HCT116 (cell line): Measurements from ENCODE around the gene STK32C.

Source experiments
- CTCF ChIP-seq, 3 experiments: fragments of 200-600 bp in 1 of 3; sonication (generic) in 1 of 3; IDR thresholded peaks in 2 of 3; conservative IDR thresholded peaks in 1 of 3; 2 replicates each; pipeline ENCODE4 v1.5.1; 2012 to 2017; ENCODE audit warnings: low read depth in 2 of 3, low read length in 2 of 3, antibody characterized with exemption in 1 of 3, borderline replicate concordance in 1 of 3, control low read depth in 1 of 3, mild to moderate bottlenecking in 1 of 3, mixed read lengths in 1 of 3, mixed run types in 1 of 3, moderate library complexity in 1 of 3; ENCODE audit not compliant: insufficient read depth in 1 of 3
- SIN3A ChIP-seq: IDR thresholded peaks from 2 replicates; pipeline ENCODE4 v1.6.1; 2012; ENCODE audit warnings: low read depth
- SP1 ChIP-seq: IDR thresholded peaks from 2 replicates; pipeline ENCODE4 v1.6.1; 2012; ENCODE audit warnings: low read depth
- YY1 ChIP-seq: IDR thresholded peaks from 2 replicates; pipeline ENCODE4 v1.6.1; 2011; ENCODE audit warnings: low read length, low read depth, moderate library complexity, mild to moderate bottlenecking; ENCODE audit not compliant: insufficient replicate concordance; ENCODE audit errors: extremely low read depth
- TF ChIP-seq, protein P1 (sequence below): IDR thresholded peaks from 2 replicates; pipeline ENCODE4 v1.6.1; 2011; ENCODE audit warnings: mild to moderate bottlenecking, low read length, moderate library complexity; ENCODE audit not compliant: insufficient replicate concordance; ENCODE audit errors: extremely low read depth
- TF ChIP-seq, protein P2 (sequence below): IDR thresholded peaks from 2 replicates; pipeline ENCODE4 v1.6.1; 2012; ENCODE audit warnings: low read depth

- TF ChIP-seq, protein P1, sequence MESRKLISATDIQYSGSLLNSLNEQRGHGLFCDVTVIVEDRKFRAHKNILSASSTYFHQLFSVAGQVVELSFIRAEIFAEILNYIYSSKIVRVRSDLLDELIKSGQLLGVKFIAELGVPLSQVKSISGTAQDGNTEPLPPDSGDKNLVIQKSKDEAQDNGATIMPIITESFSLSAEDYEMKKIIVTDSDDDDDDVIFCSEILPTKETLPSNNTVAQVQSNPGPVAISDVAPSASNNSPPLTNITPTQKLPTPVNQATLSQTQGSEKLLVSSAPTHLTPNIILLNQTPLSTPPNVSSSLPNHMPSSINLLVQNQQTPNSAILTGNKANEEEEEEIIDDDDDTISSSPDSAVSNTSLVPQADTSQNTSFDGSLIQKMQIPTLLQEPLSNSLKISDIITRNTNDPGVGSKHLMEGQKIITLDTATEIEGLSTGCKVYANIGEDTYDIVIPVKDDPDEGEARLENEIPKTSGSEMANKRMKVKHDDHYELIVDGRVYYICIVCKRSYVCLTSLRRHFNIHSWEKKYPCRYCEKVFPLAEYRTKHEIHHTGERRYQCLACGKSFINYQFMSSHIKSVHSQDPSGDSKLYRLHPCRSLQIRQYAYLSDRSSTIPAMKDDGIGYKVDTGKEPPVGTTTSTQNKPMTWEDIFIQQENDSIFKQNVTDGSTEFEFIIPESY, result no peak
- TF ChIP-seq YY1 (no peak), CTCF (IDR thresholded peaks at IDR 0.05 in 2 of 3, conservative IDR thresholded peaks at IDR 0.05 in 1 of 3; ENCODE audit: borderline replicate concordance in 1 of 3, insufficient read depth in 1 of 3, low read depth in 2 of 3, low read length in 2 of 3) (no peak), SIN3A (no peak), SP1 (no peak)
- TF ChIP-seq, protein P2, sequence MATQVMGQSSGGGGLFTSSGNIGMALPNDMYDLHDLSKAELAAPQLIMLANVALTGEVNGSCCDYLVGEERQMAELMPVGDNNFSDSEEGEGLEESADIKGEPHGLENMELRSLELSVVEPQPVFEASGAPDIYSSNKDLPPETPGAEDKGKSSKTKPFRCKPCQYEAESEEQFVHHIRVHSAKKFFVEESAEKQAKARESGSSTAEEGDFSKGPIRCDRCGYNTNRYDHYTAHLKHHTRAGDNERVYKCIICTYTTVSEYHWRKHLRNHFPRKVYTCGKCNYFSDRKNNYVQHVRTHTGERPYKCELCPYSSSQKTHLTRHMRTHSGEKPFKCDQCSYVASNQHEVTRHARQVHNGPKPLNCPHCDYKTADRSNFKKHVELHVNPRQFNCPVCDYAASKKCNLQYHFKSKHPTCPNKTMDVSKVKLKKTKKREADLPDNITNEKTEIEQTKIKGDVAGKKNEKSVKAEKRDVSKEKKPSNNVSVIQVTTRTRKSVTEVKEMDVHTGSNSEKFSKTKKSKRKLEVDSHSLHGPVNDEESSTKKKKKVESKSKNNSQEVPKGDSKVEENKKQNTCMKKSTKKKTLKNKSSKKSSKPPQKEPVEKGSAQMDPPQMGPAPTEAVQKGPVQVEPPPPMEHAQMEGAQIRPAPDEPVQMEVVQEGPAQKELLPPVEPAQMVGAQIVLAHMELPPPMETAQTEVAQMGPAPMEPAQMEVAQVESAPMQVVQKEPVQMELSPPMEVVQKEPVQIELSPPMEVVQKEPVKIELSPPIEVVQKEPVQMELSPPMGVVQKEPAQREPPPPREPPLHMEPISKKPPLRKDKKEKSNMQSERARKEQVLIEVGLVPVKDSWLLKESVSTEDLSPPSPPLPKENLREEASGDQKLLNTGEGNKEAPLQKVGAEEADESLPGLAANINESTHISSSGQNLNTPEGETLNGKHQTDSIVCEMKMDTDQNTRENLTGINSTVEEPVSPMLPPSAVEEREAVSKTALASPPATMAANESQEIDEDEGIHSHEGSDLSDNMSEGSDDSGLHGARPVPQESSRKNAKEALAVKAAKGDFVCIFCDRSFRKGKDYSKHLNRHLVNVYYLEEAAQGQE, result no peak
These were observed 42.6 kb upstream of the STK32C start for GRCh38 chr10:132350391-132350790.
